AG04449 (cell line): ENCODE data around the gene RFWD3.

Experiments
- CTCF ChIA-PET: fragments of 350-600 bp; formaldehyde crosslinking; extraction: SDS; loops from one replicate; lab custom pipeline; 2021; ENCODE audit warnings: antibody characterized with exemption; lab: Yijun Ruan, JAX
- POLR2A ChIA-PET: fragments of 400-600, 350-600 bp; formaldehyde crosslinking; extraction: SDS; loops from one replicate; lab custom pipeline; 2020; ENCODE audit warnings: antibody characterized with exemption, inconsistent platforms; lab: Yijun Ruan, JAX
- DNase-seq: peaks from one replicate; pipeline ENCODE4 v3.0.0-alpha.2; 2010; ENCODE audit warnings: low read depth, low spot score
- H3K4me3 ChIP-seq: 2 replicates; pipeline ENCODE4 v1.5.1; 2011; ENCODE audit warnings: low read depth, mild to moderate bottlenecking, control low read depth, low read length
- TF ChIP-seq, protein P1 (sequence below): IDR thresholded peaks from one replicate; pipeline ENCODE4 v1.5.1; 2011; ENCODE audit warnings: mild to moderate bottlenecking, moderate library complexity, low read length, control low read depth, inconsistent platforms; ENCODE audit not compliant: insufficient read depth; ENCODE audit errors: missing control alignments

The RFWD3 gene

DNA sequence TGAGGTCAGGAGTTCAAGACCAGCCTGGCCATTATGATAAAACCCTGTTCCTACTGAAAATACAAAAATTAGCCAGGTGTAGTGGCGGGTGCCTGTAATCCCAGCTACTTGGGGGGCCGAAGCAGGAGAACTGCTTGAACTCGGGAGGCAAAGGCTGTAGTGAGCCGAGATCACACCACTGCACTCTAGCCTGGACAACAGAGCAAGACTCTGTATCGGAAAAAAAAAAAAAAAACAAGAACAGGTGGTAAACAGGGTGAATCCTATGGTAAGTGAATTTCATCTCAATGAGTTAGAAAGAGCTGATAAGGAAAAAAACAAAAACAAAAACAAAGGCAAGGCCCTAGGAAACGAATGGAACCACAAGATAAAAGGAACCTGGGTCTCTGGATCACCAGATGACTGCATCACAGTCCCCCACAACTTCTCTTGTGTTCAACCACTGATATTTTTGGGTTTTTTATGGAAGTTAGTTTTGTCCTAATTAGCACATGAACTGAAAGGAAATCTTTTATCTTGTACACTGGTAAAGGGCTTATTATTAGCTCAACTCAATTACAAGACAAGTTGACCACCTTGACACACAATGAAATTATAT, 80.7 kb downstream of the RFWD3 start:
- TF ChIP-seq, protein P1, sequence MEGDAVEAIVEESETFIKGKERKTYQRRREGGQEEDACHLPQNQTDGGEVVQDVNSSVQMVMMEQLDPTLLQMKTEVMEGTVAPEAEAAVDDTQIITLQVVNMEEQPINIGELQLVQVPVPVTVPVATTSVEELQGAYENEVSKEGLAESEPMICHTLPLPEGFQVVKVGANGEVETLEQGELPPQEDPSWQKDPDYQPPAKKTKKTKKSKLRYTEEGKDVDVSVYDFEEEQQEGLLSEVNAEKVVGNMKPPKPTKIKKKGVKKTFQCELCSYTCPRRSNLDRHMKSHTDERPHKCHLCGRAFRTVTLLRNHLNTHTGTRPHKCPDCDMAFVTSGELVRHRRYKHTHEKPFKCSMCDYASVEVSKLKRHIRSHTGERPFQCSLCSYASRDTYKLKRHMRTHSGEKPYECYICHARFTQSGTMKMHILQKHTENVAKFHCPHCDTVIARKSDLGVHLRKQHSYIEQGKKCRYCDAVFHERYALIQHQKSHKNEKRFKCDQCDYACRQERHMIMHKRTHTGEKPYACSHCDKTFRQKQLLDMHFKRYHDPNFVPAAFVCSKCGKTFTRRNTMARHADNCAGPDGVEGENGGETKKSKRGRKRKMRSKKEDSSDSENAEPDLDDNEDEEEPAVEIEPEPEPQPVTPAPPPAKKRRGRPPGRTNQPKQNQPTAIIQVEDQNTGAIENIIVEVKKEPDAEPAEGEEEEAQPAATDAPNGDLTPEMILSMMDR, result no peak
- no peak for DNase-seq
- POLR2A ChIA-PET, result no interaction called here
- CTCF ChIA-PET, result interaction anchor here (0.9 to 1.2 kb wide), 2 partner anchors 20 to 37 kb away, joined by 3 read pairs; no protein-coding TSS in a partner anchor
- no peak overlapping the region for H3K4me3 ChIP-seq

DNA sequence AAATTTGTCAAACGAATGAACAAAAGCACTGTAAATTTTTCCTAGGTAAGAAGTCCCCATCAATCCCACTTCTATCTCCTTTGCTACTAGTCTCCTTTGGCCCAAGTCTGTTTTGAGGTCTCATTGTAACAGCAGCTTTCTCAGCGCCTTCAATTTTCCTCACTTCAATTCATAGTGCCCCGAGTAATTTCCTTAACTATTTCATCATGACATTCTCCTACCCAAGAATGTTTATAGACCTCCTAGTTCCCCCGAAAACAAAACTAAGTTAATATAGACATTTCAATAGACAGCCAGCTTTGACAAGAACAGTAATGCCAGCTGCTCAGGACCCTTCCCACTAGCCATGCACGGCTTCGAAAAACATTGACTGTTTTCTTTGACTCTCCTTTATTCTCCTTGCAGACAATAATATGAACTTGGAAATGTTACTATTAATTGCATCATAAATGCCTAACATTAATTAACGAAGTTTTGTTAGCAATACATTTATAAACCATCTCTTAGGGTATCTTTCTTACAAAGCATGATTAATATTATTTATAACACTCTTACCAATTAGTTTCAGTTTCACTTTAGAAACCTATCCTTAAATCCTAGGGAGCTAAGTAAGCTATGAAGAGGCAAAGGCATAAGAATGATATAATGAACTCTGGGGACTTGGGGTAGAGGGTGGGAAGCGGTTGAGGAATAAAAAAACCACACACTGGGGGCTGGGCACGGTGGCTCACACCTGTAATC, 82.6 kb downstream of the RFWD3 start:
- TF ChIP-seq, protein P1, result no peak
- CTCF ChIA-PET, result interaction anchor here (2.3 kb wide), 1 partner anchor 9 kb away, joined by 6 read pairs; no protein-coding TSS in a partner anchor
- POLR2A ChIA-PET, result interaction anchor here (0.9 kb wide), 1 partner anchor 23 kb away, joined by 5 read pairs; the partner anchor contains the start of gene GLG1

DNA sequence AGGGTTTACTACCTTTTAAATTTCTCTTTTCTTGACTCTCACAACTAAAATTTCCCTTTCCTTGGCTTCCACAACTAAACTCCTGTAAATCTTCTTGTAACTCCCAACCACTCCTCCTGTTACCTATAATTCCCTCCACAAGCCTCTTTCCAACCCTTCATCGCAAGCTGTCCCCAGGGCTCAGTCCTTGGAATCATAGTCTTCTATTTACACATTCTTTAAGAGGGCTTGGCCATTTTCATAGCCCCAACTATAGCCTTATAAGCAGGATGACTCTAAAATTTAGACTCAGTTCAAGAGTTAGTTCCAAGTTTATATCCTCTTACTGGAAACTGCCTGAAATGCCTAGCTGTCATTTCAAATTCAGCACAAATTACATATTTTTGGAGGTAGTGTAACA, 83.7 kb downstream of the RFWD3 start:
- DNase-seq, result no peak
- ChIA-PET POLR2A (no interaction called here), CTCF (interaction anchor here (1.3 to 2.3 kb wide), 4 partner anchors 10 to 21 kb away, joined by 3 to 6 read pairs (median 4); no protein-coding TSS in a partner anchor)
- no peak overlapping the region for H3K4me3 ChIP-seq
- TF ChIP-seq, protein P1, result no peak

More for the DNA sequence above, 82.6 kb downstream of the RFWD3 start:
- DNase-seq, result no peak
- H3K4me3 ChIP-seq, result peak overlapping the region; percentile 43

DNA sequence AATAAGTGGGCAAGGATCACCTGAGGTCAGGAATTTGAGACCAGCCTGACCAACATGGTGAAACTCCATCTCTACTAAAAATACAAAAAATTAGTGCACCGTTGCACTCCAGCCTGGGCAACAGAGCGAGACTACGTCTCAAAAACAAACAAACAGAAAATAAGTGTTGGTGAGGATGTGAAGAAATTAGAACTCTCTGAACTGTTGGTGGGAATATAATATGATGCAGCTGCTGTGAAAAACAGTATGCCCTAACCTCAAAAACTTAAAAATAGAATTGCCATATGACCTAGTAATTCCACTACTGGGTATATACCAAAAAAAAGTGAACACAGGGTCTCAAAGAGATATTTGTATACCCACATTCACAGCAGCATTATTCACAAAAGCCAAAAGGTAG, 85.8 kb downstream of the RFWD3 start:
- ChIA-PET CTCF (no interaction called here), POLR2A (no interaction called here)
- H3K4me3 ChIP-seq, result no peak overlapping the region
- TF ChIP-seq, protein P1, result no peak
- no peak for DNase-seq

DNA sequence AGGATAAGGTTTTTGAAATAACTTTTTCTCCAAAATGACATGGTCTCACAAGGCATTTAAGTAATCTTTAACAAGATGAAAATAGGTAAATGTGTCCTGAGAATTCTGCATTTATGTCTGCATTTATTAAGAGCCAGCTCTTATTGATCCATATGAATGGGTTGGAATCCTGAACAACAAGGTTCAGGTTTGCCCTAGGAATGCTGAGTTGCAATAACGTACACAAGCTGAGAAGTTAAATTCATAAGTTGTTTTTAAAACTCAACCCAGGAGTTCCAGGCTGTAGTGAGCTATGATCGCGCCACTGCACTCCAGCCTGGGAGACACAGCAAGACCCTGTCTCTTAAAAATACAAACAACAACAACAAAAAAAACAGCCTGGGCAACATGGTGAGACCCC, 87.8 kb downstream of the RFWD3 start:
- ChIA-PET CTCF (interaction anchor here (1.0 to 1.2 kb wide), 2 partner anchors 10 to 22 kb away, joined by 3 to 4 read pairs; no protein-coding TSS in a partner anchor), POLR2A (no interaction called here)
- TF ChIP-seq, protein P1, result no peak
- DNase-seq, result no peak
- no peak overlapping the region for H3K4me3 ChIP-seq

DNA sequence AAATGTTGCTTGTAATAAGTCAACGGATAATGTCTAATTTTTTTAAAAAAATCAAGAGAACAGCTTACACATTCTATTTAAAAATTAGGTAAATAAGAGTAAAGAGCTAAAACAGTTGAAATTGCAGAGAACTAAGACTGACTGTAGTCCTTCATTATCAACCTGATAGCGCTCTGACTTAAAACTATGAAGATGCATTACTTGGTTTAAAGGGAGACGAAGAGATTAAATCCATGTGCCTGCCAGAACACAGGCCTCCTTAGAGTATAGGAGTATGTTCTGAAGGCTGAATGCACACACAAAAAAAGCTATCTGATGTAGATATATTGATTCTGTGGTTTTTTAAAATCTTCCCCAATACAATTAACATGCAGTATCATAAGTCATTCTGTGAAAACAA, 88.2 kb downstream of the RFWD3 start:
- TF ChIP-seq, protein P1, result no peak
- no peak for DNase-seq
- CTCF ChIA-PET, result interaction anchor here (1.0 to 1.2 kb wide), 2 partner anchors 9 to 21 kb away, joined by 3 to 4 read pairs; no protein-coding TSS in a partner anchor
- no peak overlapping the region for H3K4me3 ChIP-seq
- POLR2A ChIA-PET, result no interaction called here
